Type B pancreatic cell (in vitro differentiated cells): ENCODE results near the gene TAF6. TPM values are rescaled to one million over a fixed set of nuclear protein-coding genes. Genes with fewer than 3 reads are reported as not detected.

Source experiments
- DNase-seq: peaks from one replicate; pipeline ENCODE4 v3.0.0; 2021; ENCODE audit warnings: mixed read lengths; ENCODE audit not compliant: unreplicated experiment; ENCODE audit errors: extremely low spot score
- H3K27ac Mint-ChIP-seq: 2 replicates; pipeline ENCODE4 v1.8.0; 2021; ENCODE audit warnings: mild to moderate bottlenecking, mixed read lengths
- H3K27me3 Mint-ChIP-seq: 2 replicates; pipeline ENCODE4 v1.8.0; 2021; ENCODE audit warnings: mixed read lengths
- H3K36me3 Mint-ChIP-seq: 2 replicates; pipeline ENCODE4 v1.8.0; 2021; ENCODE audit warnings: mixed read lengths
- H3K4me1 Mint-ChIP-seq: one replicate; pipeline ENCODE4 v1.8.0; 2021; ENCODE audit warnings: mixed read lengths; ENCODE audit not compliant: unreplicated experiment
- H3K4me3 Mint-ChIP-seq: 2 replicates; pipeline ENCODE4 v1.8.0; 2021; ENCODE audit warnings: mild to moderate bottlenecking, mixed read lengths
- H3K9me3 Mint-ChIP-seq: 2 replicates; pipeline ENCODE4 v1.8.0; 2021; ENCODE audit warnings: mixed read lengths
- total RNA-seq: library from RNA; stranded (reverse); gene quantifications from 2 replicates; pipeline ENCODE4 v1.2.1, GENCODE V29; 2021; ENCODE audit warnings: low replicate concordance
- TF ChIP-seq, protein P1 (sequence below): fragments of 200-600 bp; sonication (generic); conservative IDR thresholded peaks from 2 replicates; pipeline ENCODE4 v1.5.0; 2021; ENCODE audit warnings: antibody characterized with exemption, mild to moderate bottlenecking

Gene TAF6
- total RNA-seq, 1 donor from 2014 or later = 77.7 TPM

DNA sequence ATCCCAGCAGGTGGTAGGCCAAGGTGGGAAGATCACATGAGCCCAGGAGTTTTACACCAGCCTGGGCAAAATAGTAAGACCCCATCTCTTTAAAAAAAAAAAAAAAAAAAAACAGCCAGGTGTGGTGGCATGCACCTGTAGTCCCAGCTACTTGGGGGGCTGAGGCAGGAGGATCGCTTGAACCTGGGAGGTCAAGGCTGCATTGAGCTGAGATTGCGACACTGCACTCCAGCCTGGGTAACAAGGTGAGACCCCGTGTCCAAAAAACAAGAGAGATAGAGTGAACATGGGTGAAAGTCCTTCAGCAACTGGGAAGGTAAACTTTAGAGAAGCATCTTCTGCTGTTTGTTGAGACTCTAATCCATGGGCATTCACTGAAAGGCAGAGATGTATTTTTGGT lies 23.3 kb upstream of the TAF6 start:
- H3K9me3 Mint-ChIP-seq = no peaks in the 10 kb centered on the region
- TF ChIP-seq, protein P1, sequence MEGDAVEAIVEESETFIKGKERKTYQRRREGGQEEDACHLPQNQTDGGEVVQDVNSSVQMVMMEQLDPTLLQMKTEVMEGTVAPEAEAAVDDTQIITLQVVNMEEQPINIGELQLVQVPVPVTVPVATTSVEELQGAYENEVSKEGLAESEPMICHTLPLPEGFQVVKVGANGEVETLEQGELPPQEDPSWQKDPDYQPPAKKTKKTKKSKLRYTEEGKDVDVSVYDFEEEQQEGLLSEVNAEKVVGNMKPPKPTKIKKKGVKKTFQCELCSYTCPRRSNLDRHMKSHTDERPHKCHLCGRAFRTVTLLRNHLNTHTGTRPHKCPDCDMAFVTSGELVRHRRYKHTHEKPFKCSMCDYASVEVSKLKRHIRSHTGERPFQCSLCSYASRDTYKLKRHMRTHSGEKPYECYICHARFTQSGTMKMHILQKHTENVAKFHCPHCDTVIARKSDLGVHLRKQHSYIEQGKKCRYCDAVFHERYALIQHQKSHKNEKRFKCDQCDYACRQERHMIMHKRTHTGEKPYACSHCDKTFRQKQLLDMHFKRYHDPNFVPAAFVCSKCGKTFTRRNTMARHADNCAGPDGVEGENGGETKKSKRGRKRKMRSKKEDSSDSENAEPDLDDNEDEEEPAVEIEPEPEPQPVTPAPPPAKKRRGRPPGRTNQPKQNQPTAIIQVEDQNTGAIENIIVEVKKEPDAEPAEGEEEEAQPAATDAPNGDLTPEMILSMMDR = no peak
- H3K36me3 Mint-ChIP-seq = no peaks in the 10 kb centered on the region
- H3K4me1 Mint-ChIP-seq = no peaks in the 10 kb centered on the region
- H3K27ac Mint-ChIP-seq = no peak overlapping the region
- no peak for DNase-seq
- no peak overlapping the region for H3K4me3 Mint-ChIP-seq
- peaks cover 3% of the 10 kb centered on the region for H3K27me3 Mint-ChIP-seq

DNA sequence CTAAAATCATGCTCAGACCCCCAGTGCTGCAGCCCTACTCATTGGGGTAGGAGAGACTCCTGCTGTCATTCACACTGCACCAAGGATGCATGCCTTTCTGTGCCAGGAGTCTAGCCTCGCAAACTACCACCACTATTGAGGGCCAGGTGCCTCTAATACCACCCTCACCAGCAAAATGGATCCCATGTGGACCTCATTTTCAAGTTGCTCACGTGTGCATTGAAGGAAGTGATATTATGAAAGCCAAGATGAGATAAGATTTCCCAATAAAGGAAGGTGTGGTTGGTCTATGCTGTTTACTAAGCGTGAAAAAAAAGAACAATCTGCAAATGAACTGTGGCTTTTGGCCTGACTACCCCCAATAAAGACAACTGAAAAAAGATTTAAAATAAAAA lies 22.4 kb upstream of the TAF6 start:
- peaks cover 3% of the 10 kb centered on the region for H3K27me3 Mint-ChIP-seq
- H3K36me3 Mint-ChIP-seq = no peaks in the 10 kb centered on the region
- H3K4me1 Mint-ChIP-seq = no peaks in the 10 kb centered on the region
- DNase-seq = no peak
- H3K4me3 Mint-ChIP-seq = no peak overlapping the region
- TF ChIP-seq, protein P1 = no peak
- H3K9me3 Mint-ChIP-seq = no peaks in the 10 kb centered on the region
- H3K27ac Mint-ChIP-seq = no peak overlapping the region

DNA sequence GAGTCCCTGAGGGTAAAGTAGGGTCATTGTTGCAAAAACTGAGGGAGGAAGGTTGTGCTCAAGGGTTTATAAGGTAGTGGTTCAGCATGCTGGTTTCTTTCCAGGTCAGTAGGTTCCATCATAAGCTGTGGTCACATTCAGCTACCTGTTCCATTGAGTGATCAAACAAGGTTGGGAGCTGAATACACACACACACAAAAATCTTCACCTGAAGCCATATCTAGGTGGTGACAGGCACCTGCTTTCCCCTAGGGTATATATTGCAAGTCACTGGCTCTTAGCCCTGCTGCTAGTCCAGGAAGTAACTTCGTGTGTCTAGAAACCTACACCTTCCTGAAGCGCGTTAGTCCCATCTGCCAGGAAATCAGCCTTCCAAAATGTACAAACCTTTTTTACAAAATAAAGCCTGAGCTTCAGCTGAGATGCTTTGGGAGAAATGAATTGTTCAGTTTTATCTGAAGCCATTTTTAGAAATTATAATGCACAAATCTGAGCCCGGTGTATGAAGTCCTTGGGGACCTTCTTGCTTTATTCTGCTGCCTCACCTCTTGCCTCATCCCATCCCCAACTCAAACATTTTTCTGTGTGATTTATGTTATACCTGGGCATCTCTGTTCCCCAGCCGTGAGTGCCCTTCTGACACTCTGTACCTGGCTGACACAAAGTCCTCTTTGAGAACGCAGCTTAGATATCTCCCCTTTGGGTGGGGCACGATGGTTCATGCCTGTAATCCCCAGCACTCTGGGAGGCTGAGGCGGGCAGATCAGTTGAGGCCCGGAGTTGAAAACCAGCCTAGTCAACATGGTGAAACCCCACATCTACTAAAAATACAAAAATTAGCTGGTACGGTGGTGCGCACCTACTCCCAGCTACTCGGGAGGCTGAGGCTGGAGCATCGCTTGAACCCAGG lies 18.9 kb upstream of the TAF6 start:
- H3K36me3 Mint-ChIP-seq = no peaks in the 10 kb centered on the region
- peaks cover 3% of the 10 kb centered on the region for H3K27me3 Mint-ChIP-seq
- H3K27ac Mint-ChIP-seq = no peak overlapping the region
- no peaks in the 10 kb centered on the region for H3K9me3 Mint-ChIP-seq
- H3K4me3 Mint-ChIP-seq = no peak overlapping the region
- TF ChIP-seq, protein P1 = no peak
- peaks cover 4% of the 10 kb centered on the region for H3K4me1 Mint-ChIP-seq
- no peak for DNase-seq

DNA sequence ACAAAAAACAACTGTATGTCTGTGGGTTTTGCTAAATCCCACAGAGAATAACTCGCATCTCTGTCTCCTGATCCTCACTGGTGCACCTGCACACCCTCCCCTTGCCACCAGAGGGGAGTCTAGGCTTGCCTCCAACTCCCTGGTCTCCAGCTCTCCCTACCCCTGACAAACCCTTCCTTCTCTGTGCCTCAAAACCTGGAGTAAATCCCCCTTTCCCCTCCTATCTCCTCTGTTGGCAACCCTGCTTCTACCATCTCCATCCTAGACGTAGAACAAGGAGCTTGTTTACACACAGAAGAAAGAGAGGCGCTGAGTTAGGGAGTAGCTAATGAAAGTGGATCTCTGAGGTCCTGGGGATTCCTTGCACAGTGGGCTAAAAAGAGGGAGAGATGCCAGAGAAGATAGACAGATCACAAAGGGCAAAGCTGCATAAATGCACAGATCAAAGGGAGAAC lies 13.6 kb upstream of the TAF6 start:
- Mint-ChIP-seq H3K27ac (peak overlapping the region; percentile 53), H3K27me3 (no peaks in the 10 kb centered on the region), H3K36me3 (no peaks in the 10 kb centered on the region), H3K4me3 (peak overlapping the region; percentile 20), H3K4me1 (peaks cover 18% of the 10 kb centered on the region), H3K9me3 (no peaks in the 10 kb centered on the region)
- TF ChIP-seq, protein P1 = peak; percentile 90
- no peak for DNase-seq

DNA sequence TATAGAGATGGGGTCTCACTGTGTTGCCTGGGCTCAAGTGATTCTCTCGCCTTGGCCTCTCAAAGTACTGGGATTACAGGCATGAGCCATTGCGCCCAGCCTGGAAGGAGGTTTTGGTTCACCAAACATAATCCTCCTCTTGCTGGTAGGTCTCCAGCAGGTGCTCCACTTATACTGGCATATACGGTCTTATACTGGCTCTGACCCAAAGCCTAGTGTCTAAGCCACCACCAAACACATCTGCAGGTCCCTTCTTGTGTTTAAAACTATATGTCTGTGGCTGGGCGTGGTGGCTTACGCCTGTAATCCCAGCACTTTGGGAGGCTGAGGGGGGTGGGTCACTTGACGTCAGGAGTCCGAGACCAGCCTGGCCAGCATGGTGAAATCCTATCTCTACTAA lies 13.0 kb upstream of the TAF6 start:
- peak overlapping the region; percentile 20 for H3K4me3 Mint-ChIP-seq
- TF ChIP-seq, protein P1 = no peak
- DNase-seq = no peak
- no peak overlapping the region for H3K27ac Mint-ChIP-seq
- H3K4me1 Mint-ChIP-seq = peaks cover 18% of the 10 kb centered on the region
- no peaks in the 10 kb centered on the region for H3K27me3 Mint-ChIP-seq
- no peaks in the 10 kb centered on the region for H3K36me3 Mint-ChIP-seq
- no peaks in the 10 kb centered on the region for H3K9me3 Mint-ChIP-seq
